Stimulated activated CD4-positive, alpha-beta T cell treated with anti-CD3 and anti-CD28 coated beads, Interleukin-4, amount 100 ng/mL, for 24 hours (primary cell): ENCODE measurements around the gene BUB1.
"Not testable (repeated sequence)": the region's sequence is repeated elsewhere in the genome, so short reads cannot be mapped to it uniquely, and the experiment has no call there.

Experiments used
- DNase-seq: peaks from one replicate; pipeline ENCODE4 v3.0.0-alpha.2; 2020

BUB1 gene

GRCh38 chr2:110589677-110590330 lies 88.1 kb downstream of the BUB1 start:
- not testable (repeated sequence) for DNase-seq

DNA sequence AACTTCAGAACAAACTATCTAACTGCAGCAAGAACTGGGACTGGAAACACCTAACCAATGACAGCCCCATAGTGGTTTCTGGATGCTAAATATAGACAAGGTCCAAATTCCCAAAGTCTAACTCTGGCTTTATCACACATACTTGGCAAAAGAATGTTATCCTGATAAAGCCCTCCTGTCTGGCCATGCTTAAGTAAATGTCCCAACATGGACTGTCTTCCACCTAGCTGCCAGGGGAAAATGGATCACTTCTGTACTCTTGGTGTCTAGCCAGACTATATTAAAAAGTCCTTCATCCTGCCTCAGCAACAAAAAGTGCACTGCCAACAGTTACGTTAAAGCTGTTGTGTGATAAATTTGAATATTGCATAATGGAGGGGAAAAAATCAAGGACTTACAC lies 89.3 kb downstream of the BUB1 start:
- not testable (repeated sequence) for DNase-seq
